ENCODE measurements around the gene CRYAA. TPM values are rescaled to one million over a fixed set of nuclear protein-coding genes. Genes with fewer than 3 reads are reported as not detected.

CRYAA gene
- polyA plus RNA-seq, 1 donor from 2014 or later = not detected

- H3K9me2 ChIP-seq (ENCODE audit: insufficient read depth, low read length) = no peaks in the 10 kb centered on the region
- TF ChIP-seq SMC3 (conservative IDR thresholded peaks at IDR 0.05; ENCODE audit: poor library complexity) (no peak), REST (IDR thresholded peaks at IDR 0.05; ENCODE audit: borderline replicate concordance) (no peak), MXI1 (conservative IDR thresholded peaks at IDR 0.05; ENCODE audit: poor library complexity, severe bottlenecking) (no peak), POLR2AphosphoS5 (IDR thresholded peaks at IDR 0.05) (no peak), RAD21 (conservative IDR thresholded peaks at IDR 0.05) (no peak), CTCF (IDR thresholded peaks at IDR 0.05; ENCODE audit: poor library complexity, severe bottlenecking) (no peak), TAF1 (IDR thresholded peaks at IDR 0.05; ENCODE audit: low read depth) (no peak), EZH2 (IDR thresholded peaks at IDR 0.05; ENCODE audit: borderline replicate concordance, insufficient read depth, low read length, poor library complexity, severe bottlenecking) (no peak), EP300 (conservative IDR thresholded peaks at IDR 0.05; ENCODE audit: poor library complexity, severe bottlenecking) (no peak)
- no peak overlapping the region for H3K27ac ChIP-seq (ENCODE audit: low read length)
- H3K9me3 ChIP-seq (ENCODE audit: low read length) = no peaks in the 10 kb centered on the region
- no peaks in the 10 kb centered on the region for H3F3A ChIP-seq (ENCODE audit: insufficient read depth, low read length, poor library complexity, severe bottlenecking)
- H3K9ac ChIP-seq (ENCODE audit: low read length) = no peak overlapping the region
- no peak overlapping the region for H3K4me3 ChIP-seq (ENCODE audit: low read length)
- H3K36me3 ChIP-seq (ENCODE audit: insufficient read depth, low read length) = no peaks in the 10 kb centered on the region
- H4K20me1 ChIP-seq (ENCODE audit: insufficient read depth) = no peaks in the 10 kb centered on the region
- H3K27me3 ChIP-seq (ENCODE audit: insufficient read depth, low read depth, low read length) = no peaks in the 10 kb centered on the region
- H3K4me2 ChIP-seq (ENCODE audit: low read length) = no peak overlapping the region
- H2AFZ ChIP-seq (ENCODE audit: low read depth, low read length) = no peak overlapping the region
- H3K79me2 ChIP-seq (replicated peaks; ENCODE audit: insufficient read depth, low read length) = no peaks in the 10 kb centered on the region
Measured at GRCh38 chr21:43188592-43189210, 19.9 kb downstream of the CRYAA start.

GRCh38 chr21:43189936-43190335 is 21.1 kb downstream of the CRYAA start:
- Histone ChIP-seq H3K4me3 (ENCODE audit: low read length) (no peak overlapping the region), H3K9ac (ENCODE audit: low read length) (no peak overlapping the region), H3K9me2 (ENCODE audit: insufficient read depth, low read length) (no peaks in the 10 kb centered on the region), H3K27me3 (ENCODE audit: insufficient read depth, low read depth, low read length) (no peaks in the 10 kb centered on the region), H3F3A (ENCODE audit: insufficient read depth, low read length, poor library complexity, severe bottlenecking) (no peaks in the 10 kb centered on the region), H3K79me2 (replicated peaks; ENCODE audit: insufficient read depth, low read length) (no peaks in the 10 kb centered on the region), H4K20me1 (ENCODE audit: insufficient read depth) (no peaks in the 10 kb centered on the region), H3K4me2 (ENCODE audit: low read length) (no peak overlapping the region), H3K27ac (ENCODE audit: low read length) (no peak overlapping the region), H3K9me3 (ENCODE audit: low read length) (no peaks in the 10 kb centered on the region), H3K36me3 (ENCODE audit: insufficient read depth, low read length) (no peaks in the 10 kb centered on the region), H2AFZ (ENCODE audit: low read depth, low read length) (no peak overlapping the region)
- TF ChIP-seq POLR2AphosphoS5 (IDR thresholded peaks at IDR 0.05) (no peak), MXI1 (conservative IDR thresholded peaks at IDR 0.05; ENCODE audit: poor library complexity, severe bottlenecking) (no peak), RAD21 (conservative IDR thresholded peaks at IDR 0.05) (no peak), CTCF (IDR thresholded peaks at IDR 0.05; ENCODE audit: poor library complexity, severe bottlenecking) (no peak), EP300 (conservative IDR thresholded peaks at IDR 0.05; ENCODE audit: poor library complexity, severe bottlenecking) (no peak), TAF1 (IDR thresholded peaks at IDR 0.05; ENCODE audit: low read depth) (no peak), EZH2 (IDR thresholded peaks at IDR 0.05; ENCODE audit: borderline replicate concordance, insufficient read depth, low read length, poor library complexity, severe bottlenecking) (no peak)

Measured in neural cell (in vitro differentiated cells).